ENCODE measurements around the gene EXTL1.

EXTL1 gene

GRCh38 chr1:26070963-26071342, 49.4 kb downstream of the EXTL1 start:
- no peak for TF ChIP-seq CTCF (IDR thresholded peaks at IDR 0.05)

- no peak for TF ChIP-seq CTCF (IDR thresholded peaks at IDR 0.05)
Observed at GRCh38 chr1:26072305-26072704, 50.7 kb downstream of the EXTL1 start.

GRCh38 chr1:26075421-26076144, 54.0 kb downstream of the EXTL1 start:
- no peak for TF ChIP-seq CTCF (IDR thresholded peaks at IDR 0.05)

- TF ChIP-seq CTCF (IDR thresholded peaks at IDR 0.05): no peak
Observed at GRCh38 chr1:26077524-26077923, 55.9 kb downstream of the EXTL1 start.

- TF ChIP-seq CTCF (IDR thresholded peaks at IDR 0.05): no peak
Observed at GRCh38 chr1:26078286-26079177, 57.0 kb downstream of the EXTL1 start.

- TF ChIP-seq CTCF (IDR thresholded peaks at IDR 0.05): no peak
Observed at GRCh38 chr1:26079178-26079563, 57.6 kb downstream of the EXTL1 start.

- TF ChIP-seq CTCF (IDR thresholded peaks at IDR 0.05): no peak
Observed at GRCh38 chr1:26079960-26080814, 58.6 kb downstream of the EXTL1 start.

All from LNCAP (cell line).